ENCODE data around the gene SCLT1.
"Not testable (repeated sequence)": the region's sequence is repeated elsewhere in the genome, so short reads cannot be mapped to it uniquely, and the experiment has no call there.

Gene SCLT1

DNA sequence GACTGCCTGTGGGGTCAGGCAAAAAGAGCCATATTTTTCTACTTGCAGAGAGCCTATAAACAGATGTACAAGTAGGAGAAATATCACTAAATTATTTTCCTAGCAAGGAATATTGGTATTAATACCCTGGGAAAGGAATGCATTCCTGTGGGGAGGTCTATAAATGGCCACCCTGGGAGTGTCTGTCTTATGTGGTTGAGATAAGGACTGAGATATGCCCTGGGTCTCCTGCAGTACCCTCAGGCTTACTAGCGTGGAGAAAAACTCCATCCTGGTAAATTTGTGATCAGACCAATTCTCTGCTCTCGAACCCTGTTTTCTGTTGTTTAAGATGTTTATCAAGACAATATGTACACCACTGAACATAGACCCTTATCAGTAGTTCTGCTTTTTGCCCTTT, 38.0 kb upstream of the SCLT1 start:
- no peak overlapping the region for H3K9ac ChIP-seq (ENCODE audit: low read length)
- no peaks in the 10 kb centered on the region for H3K9me3 ChIP-seq (ENCODE audit: insufficient read depth, low read length)
- no peaks in the 10 kb centered on the region for H3K4me1 ChIP-seq (ENCODE audit: low read length)
- no peaks in the 10 kb centered on the region for H3K79me2 ChIP-seq (ENCODE audit: low read length)
- no peaks in the 10 kb centered on the region for H4K20me1 ChIP-seq (ENCODE audit: insufficient read depth, low read length)
- no peaks in the 10 kb centered on the region for H3K27me3 ChIP-seq (ENCODE audit: low read depth, low read length)
- no peak overlapping the region for H3K4me2 ChIP-seq (ENCODE audit: low read length)
- H3K36me3 ChIP-seq (replicated peaks; ENCODE audit: low read depth, low read length), result no peaks in the 10 kb centered on the region
- H2AFZ ChIP-seq (ENCODE audit: low read depth, low read length), result no peak overlapping the region
- TF ChIP-seq, protein P1, sequence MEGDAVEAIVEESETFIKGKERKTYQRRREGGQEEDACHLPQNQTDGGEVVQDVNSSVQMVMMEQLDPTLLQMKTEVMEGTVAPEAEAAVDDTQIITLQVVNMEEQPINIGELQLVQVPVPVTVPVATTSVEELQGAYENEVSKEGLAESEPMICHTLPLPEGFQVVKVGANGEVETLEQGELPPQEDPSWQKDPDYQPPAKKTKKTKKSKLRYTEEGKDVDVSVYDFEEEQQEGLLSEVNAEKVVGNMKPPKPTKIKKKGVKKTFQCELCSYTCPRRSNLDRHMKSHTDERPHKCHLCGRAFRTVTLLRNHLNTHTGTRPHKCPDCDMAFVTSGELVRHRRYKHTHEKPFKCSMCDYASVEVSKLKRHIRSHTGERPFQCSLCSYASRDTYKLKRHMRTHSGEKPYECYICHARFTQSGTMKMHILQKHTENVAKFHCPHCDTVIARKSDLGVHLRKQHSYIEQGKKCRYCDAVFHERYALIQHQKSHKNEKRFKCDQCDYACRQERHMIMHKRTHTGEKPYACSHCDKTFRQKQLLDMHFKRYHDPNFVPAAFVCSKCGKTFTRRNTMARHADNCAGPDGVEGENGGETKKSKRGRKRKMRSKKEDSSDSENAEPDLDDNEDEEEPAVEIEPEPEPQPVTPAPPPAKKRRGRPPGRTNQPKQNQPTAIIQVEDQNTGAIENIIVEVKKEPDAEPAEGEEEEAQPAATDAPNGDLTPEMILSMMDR (IDR thresholded peaks at IDR 0.05; ENCODE audit: low read depth, low read length), result no peak
- TF ChIP-seq EZH2phosphoT487 (IDR thresholded peaks at IDR 0.05; ENCODE audit: low read depth), result no peak
- no peak overlapping the region for H3K27ac ChIP-seq (ENCODE audit: low read length)
- H3K4me3 ChIP-seq (ENCODE audit: low read length), result no peak overlapping the region

DNA sequence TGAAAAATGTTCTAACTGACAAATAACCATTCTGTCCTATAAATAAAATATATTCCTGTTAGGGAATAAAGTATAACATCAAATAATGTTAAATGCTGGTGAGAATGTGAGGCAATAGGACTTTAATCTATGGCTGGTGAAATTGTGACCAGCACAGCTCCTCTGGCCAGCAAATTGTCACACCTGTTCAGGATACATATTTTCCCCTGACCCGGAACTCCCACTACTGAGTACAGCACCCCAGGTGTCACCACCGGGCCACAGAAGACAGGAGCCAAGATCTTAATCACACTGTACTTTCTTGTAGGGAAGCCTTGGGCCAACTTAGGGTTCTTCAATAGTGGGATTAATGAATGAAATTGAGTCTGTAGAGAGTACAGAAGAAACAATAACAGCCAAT, 35.8 kb upstream of the SCLT1 start:
- Histone ChIP-seq H3K4me2 (ENCODE audit: low read length) (no peak overlapping the region), H3K9ac (ENCODE audit: low read length) (no peak overlapping the region), H3K4me1 (ENCODE audit: low read length) (no peaks in the 10 kb centered on the region), H3K27ac (ENCODE audit: low read length) (no peak overlapping the region), H3K4me3 (ENCODE audit: low read length) (no peak overlapping the region), H3K27me3 (ENCODE audit: low read depth, low read length) (no peaks in the 10 kb centered on the region), H3K79me2 (ENCODE audit: low read length) (no peaks in the 10 kb centered on the region), H4K20me1 (ENCODE audit: insufficient read depth, low read length) (no peaks in the 10 kb centered on the region), H2AFZ (ENCODE audit: low read depth, low read length) (no peak overlapping the region), H3K9me3 (ENCODE audit: insufficient read depth, low read length) (no peaks in the 10 kb centered on the region), H3K36me3 (replicated peaks; ENCODE audit: low read depth, low read length) (no peaks in the 10 kb centered on the region)
- TF ChIP-seq, protein P1 (IDR thresholded peaks at IDR 0.05; ENCODE audit: low read depth, low read length), result no peak
- no peak for TF ChIP-seq EZH2phosphoT487 (IDR thresholded peaks at IDR 0.05; ENCODE audit: low read depth)

DNA sequence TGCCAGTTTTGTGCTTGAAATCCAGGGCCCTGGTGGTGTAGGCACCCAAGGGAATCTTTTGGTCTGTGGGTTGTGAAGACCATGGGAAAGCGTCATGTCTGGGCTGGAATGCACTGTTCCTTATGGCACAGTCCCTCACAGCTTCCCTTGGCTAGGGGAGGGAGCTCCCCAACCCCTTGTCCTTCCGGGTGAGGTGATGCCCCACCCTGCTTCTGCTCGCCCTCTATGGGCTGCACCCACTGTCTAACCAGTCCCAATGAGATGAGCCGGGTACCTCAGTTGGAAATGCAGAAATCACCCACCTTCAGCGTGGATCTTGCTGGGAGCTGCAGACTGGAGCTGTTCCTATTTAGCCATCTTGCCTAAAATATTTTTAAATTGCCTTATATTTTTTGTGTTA, 33.3 kb upstream of the SCLT1 start:
- H3K4me2 ChIP-seq (ENCODE audit: low read length); H4K20me1 ChIP-seq (ENCODE audit: insufficient read depth, low read length); H3K79me2 ChIP-seq (ENCODE audit: low read length); H2AFZ ChIP-seq (ENCODE audit: low read depth, low read length); H3K27me3 ChIP-seq (ENCODE audit: low read depth, low read length); H3K27ac ChIP-seq (ENCODE audit: low read length); H3K9me3 ChIP-seq (ENCODE audit: insufficient read depth, low read length); H3K36me3 ChIP-seq (replicated peaks; ENCODE audit: low read depth, low read length); H3K4me3 ChIP-seq (ENCODE audit: low read length); H3K9ac ChIP-seq (ENCODE audit: low read length); H3K4me1 ChIP-seq (ENCODE audit: low read length): not testable (repeated sequence)

- no peak overlapping the region for H3K4me3 ChIP-seq (ENCODE audit: low read length)
- H3K36me3 ChIP-seq (replicated peaks; ENCODE audit: low read depth, low read length), result no peaks in the 10 kb centered on the region
- no peak overlapping the region for H3K27ac ChIP-seq (ENCODE audit: low read length)
- no peak overlapping the region for H3K9ac ChIP-seq (ENCODE audit: low read length)
- no peaks in the 10 kb centered on the region for H3K4me1 ChIP-seq (ENCODE audit: low read length)
- TF ChIP-seq, protein P1 (IDR thresholded peaks at IDR 0.05; ENCODE audit: low read depth, low read length), result no peak
- no peak for TF ChIP-seq EZH2phosphoT487 (IDR thresholded peaks at IDR 0.05; ENCODE audit: low read depth)
- no peak overlapping the region for H3K4me2 ChIP-seq (ENCODE audit: low read length)
- H4K20me1 ChIP-seq (ENCODE audit: insufficient read depth, low read length), result no peaks in the 10 kb centered on the region
- no peaks in the 10 kb centered on the region for H3K9me3 ChIP-seq (ENCODE audit: insufficient read depth, low read length)
- H3K27me3 ChIP-seq (ENCODE audit: low read depth, low read length), result no peaks in the 10 kb centered on the region
- no peaks in the 10 kb centered on the region for H3K79me2 ChIP-seq (ENCODE audit: low read length)
- H2AFZ ChIP-seq (ENCODE audit: low read depth, low read length), result no peak overlapping the region
These were observed 24.4 kb upstream of the SCLT1 start for GRCh38 chr4:129117705-129118104.

- Histone ChIP-seq H3K79me2 (ENCODE audit: low read length) (no peaks in the 10 kb centered on the region), H3K36me3 (replicated peaks; ENCODE audit: low read depth, low read length) (no peaks in the 10 kb centered on the region), H3K4me2 (ENCODE audit: low read length) (no peak overlapping the region), H3K9ac (ENCODE audit: low read length) (no peak overlapping the region), H3K27ac (ENCODE audit: low read length) (no peak overlapping the region), H3K27me3 (ENCODE audit: low read depth, low read length) (no peaks in the 10 kb centered on the region), H2AFZ (ENCODE audit: low read depth, low read length) (no peak overlapping the region), H3K9me3 (ENCODE audit: insufficient read depth, low read length) (no peaks in the 10 kb centered on the region), H3K4me3 (ENCODE audit: low read length) (no peak overlapping the region), H4K20me1 (ENCODE audit: insufficient read depth, low read length) (no peaks in the 10 kb centered on the region), H3K4me1 (ENCODE audit: low read length) (no peaks in the 10 kb centered on the region)
- no peak for TF ChIP-seq EZH2phosphoT487 (IDR thresholded peaks at IDR 0.05; ENCODE audit: low read depth)
- TF ChIP-seq, protein P1 (IDR thresholded peaks at IDR 0.05; ENCODE audit: low read depth, low read length), result no peak
These were observed 20.6 kb upstream of the SCLT1 start for GRCh38 chr4:129113919-129114318.

Data from OCI-LY3 (cell line).